Measurements from ENCODE around the gene PRSS38.

PRSS38 gene

DNA sequence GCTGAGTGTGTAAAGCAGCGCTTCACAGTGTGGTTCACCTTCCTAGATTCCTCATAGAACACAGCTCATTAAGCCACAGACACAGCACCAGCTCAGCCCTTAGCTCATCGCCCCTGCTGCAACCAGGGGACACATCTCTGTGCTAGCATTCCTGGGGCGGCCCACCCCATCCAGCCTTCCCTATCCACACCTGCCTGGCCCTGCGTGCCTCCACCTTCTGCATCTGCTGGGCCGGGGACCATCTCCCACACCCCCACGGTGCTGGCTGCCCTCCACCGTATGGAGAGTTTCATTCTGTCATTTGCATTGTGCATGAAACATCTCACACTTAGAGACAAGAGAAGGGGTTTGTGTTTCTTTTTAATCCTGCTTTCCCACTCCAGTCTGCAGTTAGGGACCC is 35.8 kb upstream of the PRSS38 start:
- peak; percentile 19 for DNase-seq

DNA sequence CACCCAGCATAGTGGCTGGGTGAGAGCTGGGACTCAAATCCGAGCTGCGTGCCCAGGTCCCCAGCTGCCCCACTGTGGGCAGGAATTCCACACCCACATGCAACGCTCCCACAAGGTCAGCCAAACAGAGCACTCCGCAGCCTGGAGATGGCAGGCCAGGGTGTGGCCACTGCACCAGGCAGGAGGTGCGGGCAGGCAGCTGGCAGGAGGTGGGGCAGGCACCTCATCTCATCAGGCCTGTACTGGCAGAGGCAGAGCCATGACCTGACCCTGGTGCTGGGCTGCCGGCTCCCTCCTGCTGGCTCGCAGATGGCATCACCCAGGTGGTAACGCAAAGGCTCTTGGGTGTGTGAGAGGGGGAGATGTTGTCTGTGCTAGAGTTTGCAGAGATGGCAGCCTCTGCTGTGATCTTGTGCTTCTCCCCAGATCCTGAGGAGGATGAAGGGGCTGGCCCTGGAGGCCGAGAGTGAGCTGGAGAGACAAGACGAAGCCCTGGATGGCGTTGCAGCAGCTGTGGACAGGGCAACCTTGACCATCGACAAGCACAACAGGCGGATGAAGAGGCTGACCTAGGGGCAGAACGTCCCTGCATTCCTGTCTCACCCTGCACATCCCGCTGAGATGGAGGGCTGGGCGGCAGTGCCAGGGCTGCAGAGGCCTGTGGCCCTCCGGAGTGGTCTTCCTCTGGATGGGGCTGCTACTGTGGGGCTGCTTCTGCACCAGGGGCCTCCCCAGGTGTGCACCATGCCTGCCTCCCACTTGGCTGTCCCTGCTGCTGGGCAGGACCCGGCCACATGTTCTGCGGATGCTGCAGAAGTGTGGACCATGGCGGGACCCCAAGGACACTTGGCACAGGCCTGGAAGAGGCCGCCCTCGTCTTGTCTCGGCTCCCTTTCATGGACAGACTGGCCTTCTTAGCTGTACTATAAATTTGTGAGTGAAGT is 35.1 kb upstream of the PRSS38 start:
- DNase-seq: peak; percentile 26

DNA sequence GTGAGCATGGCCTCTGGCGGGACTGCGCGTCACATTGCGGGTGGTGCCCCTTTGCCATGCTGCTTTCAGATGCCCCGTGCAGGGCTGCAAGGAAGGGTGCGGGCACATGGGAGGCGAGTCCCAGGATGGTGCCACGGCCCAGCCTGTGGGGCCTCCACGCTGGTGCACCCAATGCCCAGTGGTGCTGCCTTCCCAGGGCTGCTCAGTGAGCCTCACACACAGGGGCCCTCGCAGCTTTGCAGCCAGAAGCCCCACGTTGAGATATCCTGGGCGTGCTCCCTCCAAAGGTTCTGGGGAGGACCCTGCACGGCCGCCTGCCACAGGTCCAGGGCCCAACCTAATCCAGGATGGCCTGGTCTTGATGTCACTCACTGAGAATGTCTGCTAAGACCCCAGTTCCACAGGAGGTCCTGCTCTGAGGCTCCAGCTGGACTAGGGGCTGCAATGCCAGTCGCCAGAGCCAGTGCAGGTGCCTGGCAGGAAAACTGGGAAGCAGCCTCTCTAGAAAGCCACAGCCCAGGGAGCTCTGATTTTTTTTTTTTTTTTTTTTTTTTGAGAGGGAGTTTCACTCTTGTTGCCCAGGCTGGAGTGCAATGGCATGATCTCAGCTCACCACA is 34.1 kb upstream of the PRSS38 start:
- peak; percentile 30 for DNase-seq

- peak; percentile 41 for DNase-seq
Observed at GRCh38 chr1:227782226-227782625, 33.2 kb upstream of the PRSS38 start.

GRCh38 chr1:227785094-227785804 is 30.2 kb upstream of the PRSS38 start:
- no peak for DNase-seq

DNA sequence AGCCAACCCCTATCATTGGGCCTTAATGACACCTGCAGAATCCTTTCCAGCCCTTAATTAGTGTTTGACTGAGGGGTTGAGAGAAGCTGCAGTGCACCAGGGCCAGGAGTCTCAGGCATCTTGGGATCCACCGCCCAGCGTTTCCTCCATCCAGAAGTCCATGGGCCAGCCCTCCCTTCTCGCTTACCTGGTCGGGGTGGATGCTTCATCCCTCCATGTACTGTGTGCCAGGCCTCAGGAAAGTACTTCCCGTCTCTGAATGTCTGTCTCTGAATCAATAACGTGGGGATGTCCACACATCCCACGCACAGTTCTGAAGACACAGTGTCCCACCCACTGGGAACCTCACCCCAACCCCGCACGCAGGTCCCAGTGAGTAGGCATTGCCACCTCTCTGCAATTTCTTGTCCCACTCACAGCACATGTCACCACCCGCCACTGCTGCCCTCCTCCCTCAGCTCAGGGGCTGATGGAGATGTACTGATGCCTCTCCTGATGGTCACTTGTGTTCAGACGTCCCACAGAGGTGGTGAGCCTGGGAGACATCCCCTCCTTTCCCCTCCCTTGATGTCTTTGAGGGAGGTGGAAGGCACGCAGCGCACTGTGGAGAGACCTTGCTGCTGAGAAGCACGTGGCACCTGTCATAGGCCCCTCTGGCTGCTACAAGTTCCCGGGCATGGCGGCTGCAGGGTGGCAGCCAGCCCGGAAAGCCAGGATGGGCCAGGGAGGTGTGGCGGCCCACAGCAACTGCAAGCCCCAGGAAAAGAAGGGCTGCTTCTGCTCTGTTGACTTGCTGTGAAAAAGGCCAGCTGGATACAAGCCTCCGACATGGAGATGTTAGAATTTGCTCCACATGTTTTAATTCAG is 29.4 kb upstream of the PRSS38 start:
- DNase-seq: peak; percentile 50

DNA sequence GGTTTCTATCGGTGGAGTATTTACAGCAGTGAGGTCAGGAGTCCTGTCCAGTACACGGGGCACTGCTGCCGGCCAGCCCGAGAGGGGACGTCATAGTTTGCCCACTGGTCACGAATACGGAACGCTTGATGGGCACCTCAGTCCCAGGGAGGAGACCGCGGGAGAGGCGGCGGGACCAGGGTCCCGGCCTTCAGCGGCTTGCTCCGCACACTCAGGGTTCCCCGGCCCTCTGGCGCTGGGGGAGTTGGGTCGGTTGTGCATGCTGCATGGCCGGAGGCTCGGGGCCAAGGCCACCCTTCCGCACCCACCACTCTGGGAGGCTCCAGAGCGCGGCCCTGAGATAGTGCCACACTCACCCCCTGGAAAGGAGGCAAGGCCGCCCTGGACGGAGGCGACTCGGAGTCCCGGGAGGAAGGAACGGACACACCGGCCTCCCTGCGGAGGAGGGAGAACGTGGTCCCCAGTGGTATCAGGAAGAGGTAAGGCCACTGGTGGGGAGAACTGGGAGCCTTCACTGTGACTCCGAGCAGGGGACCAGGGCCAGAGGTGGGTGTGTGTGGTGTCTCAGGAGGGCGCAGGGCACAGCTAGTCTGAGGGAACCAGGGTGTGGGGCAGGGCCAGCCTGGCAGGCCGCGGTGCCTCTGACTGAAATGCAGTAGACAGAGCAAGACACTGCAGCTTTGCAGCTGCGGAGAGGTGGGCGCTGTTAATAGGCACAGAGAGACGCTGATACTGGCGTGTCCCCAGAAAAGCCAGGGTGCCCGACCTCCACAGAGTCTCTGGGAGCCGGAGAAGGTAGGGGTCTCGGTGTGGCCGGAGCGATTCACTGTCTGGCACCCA is 28.6 kb upstream of the PRSS38 start:
- peak; percentile 51 for DNase-seq

DNA sequence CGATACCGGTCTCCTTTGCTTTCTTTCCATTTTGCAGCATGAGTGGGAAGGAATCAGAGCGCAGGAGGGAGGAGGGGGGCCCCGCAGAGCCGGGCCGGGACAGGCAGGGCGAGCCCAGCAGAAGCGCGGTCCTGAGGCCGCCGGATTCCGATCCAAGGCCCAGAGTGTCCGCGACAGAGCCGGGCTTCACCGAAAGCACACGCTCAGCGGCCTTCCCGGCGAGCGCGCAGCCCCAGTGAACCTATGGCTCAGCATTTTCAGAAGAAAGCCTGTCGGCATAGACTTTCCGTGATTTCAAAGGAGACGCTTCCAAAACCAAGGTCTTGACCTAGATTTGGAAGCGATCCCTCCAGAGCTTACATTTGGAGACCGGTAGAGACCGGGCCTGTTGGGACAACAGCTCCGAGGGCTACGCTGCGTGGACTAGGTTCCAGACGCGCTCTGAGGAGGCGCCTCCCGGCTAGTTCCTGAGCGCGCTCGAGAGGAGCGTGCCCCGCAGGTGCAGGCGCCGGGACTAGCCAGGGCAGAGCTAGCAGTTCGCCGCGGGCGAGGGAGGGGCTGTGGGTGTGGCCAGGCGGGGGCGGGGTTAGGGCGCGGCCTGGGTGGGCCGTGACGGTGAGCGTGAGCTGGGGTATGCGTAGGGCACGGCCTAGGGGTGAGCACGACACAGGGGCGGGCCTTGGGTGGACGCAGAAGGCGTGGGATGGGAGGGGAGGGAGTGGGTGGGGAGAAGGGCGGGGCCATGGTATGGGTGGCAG is 27.8 kb upstream of the PRSS38 start:
- peak; percentile 91 for DNase-seq

- DNase-seq: peak; percentile 45
Observed at GRCh38 chr1:227788271-227789083, 27.0 kb upstream of the PRSS38 start.

GRCh38 chr1:227789084-227790033 is 26.1 kb upstream of the PRSS38 start:
- peak; percentile 43 for DNase-seq

GRCh38 chr1:227790034-227790400 is 25.5 kb upstream of the PRSS38 start:
- no peak for DNase-seq

DNA sequence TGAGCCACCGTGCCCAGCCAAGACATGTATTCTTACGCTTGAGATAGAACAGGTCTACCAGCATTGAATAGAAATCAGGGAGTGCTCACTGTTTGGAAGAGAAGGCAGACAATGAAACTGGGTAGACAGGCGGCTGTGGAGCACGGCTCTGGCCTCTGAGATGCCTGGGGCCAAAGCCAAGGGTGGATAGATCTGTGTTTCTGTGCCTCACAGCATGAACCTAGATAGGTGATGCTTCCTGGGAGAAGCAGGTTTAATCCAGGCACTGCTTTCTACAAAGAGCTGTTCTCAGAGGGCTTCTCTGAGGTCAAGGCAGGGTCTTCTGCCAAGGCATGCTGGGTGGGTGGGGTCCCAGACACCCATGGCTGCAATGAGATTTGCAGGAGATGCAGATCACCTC is 24.6 kb upstream of the PRSS38 start:
- DNase-seq: no peak

GRCh38 chr1:227791425-227792143 is 23.9 kb upstream of the PRSS38 start:
- DNase-seq: no peak

GRCh38 chr1:227792216-227793078 is 23.0 kb upstream of the PRSS38 start:
- no peak for DNase-seq

DNA sequence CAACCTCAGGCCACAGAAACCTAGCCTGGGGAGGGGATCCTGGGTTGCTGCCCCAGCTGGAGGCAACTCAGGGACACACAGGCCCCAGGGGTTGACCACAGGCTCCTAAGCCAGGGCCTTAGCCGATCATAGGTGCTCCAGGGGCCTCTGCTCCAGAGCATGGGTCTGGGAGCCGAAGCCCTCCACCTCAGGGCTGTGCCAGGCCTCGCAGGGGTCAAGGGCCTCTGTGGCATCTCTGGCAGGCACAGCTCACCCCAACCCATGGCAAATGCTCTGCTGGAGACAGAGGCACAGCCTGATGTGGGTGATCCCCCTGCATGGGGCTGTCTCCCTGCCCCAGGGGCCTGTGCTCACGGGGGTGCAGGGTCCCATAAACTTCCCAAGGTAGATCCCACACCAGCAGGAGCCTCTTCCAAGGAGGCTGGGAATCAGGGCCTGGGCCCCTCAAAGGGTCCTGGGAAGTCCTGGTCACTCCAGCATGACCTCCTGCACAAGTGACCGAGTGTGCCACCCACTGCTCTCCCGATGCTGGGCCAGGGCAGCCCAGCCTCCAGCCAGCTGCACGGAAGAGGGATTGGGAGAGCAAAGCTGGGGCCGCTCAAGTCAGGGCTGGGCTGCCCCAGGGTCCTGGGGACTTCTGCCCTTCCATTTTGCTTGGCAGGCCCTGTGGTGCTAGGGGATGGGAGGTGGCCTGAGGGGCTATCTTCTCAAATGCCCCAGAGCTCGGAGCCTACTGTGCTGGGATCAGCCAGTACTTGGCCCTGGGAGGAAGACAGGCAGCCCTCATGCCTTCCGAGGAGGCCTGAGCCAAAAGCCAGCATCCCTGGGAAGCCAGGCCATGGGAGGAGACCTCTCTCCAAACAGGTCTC is 22.2 kb upstream of the PRSS38 start:
- no peak for DNase-seq

Measured in right forelimb (tissue), 1 donor.